ENCODE data around the gene PRSS50.
"Not testable (repeated sequence)": the region's sequence is repeated elsewhere in the genome, so short reads cannot be mapped to it uniquely, and the experiment has no call there.

DNA sequence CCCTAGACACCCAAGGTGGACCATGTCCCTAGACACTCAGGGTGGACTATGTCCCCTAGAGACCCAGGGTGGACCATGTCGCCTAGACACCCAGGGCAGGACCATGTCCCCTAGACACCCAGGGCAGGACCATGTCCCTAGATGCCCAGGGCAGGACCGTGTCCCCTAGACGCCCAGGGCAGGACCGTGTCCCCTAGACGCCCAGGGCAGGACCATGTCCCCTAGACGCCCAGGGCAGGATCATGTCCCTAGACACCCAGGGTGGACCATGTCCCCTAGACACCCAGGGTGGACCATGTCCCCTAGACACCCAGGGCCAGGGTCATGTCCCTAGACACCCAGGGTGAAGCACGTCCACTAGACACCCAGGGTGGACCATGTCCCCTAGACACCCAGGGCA is 13.3 kb downstream of the PRSS50 start:
- TF ChIP-seq, protein P1, sequence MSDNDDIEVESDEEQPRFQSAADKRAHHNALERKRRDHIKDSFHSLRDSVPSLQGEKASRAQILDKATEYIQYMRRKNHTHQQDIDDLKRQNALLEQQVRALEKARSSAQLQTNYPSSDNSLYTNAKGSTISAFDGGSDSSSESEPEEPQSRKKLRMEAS (IDR thresholded peaks at IDR 0.05), result not testable (repeated sequence)
- not testable (repeated sequence) for TF ChIP-seq RAD21 (IDR thresholded peaks at IDR 0.05); TAF1 (conservative IDR thresholded peaks at IDR 0.05); SP1 (IDR thresholded peaks at IDR 0.05)
- TF ChIP-seq, protein P2, sequence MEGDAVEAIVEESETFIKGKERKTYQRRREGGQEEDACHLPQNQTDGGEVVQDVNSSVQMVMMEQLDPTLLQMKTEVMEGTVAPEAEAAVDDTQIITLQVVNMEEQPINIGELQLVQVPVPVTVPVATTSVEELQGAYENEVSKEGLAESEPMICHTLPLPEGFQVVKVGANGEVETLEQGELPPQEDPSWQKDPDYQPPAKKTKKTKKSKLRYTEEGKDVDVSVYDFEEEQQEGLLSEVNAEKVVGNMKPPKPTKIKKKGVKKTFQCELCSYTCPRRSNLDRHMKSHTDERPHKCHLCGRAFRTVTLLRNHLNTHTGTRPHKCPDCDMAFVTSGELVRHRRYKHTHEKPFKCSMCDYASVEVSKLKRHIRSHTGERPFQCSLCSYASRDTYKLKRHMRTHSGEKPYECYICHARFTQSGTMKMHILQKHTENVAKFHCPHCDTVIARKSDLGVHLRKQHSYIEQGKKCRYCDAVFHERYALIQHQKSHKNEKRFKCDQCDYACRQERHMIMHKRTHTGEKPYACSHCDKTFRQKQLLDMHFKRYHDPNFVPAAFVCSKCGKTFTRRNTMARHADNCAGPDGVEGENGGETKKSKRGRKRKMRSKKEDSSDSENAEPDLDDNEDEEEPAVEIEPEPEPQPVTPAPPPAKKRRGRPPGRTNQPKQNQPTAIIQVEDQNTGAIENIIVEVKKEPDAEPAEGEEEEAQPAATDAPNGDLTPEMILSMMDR (IDR thresholded peaks at IDR 0.05; ENCODE audit: low read depth, low read length, missing input control), result not testable (repeated sequence)

All from liver (tissue), 3 donors.